ENCODE measurements around the gene LEAP2.

Gene LEAP2

DNA sequence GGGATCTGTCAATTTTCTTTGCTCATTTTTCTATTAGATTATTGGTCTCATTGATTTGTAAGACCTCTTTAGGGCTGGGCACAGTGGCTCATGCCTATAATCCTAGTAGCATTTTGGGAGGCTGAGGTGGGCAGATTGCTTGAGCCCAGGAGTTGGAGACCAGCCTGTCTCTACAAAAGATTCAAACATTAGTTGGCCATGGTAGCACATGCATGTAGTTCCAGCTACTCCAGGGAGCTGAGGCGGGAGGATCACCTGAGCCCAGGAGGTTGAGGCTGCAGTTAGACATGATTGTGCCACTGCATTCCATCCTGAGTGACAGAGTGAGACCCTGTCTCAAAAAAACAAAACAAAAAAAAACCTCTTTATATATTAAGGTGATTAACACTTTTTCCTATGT, 36.6 kb upstream of the LEAP2 start:
- Histone ChIP-seq H3F3A (ENCODE audit: low read depth) (no peaks in the 10 kb centered on the region), H3K9ac (ENCODE audit: low read depth, low read length, poor library complexity, severe bottlenecking) (no peak overlapping the region), H3K9me2 (replicated peaks; ENCODE audit: low read depth, low read length) (no peaks in the 10 kb centered on the region), H3K79me2 (ENCODE audit: insufficient read depth, low read length) (no peaks in the 10 kb centered on the region), H3K9me3 (ENCODE audit: insufficient read depth, low read depth, low read length) (no peaks in the 10 kb centered on the region), H3K36me3 (ENCODE audit: insufficient read depth, low read length) (no peaks in the 10 kb centered on the region), H3K4me2 (ENCODE audit: low read depth, low read length, poor library complexity, severe bottlenecking) (no peak overlapping the region), H3K4me3 (ENCODE audit: low read length, poor library complexity, severe bottlenecking) (no peak overlapping the region), H4K20me1 (ENCODE audit: insufficient read depth, low read length, poor library complexity, severe bottlenecking) (no peaks in the 10 kb centered on the region), H3K4me1 (ENCODE audit: insufficient read depth, low read length, poor library complexity, severe bottlenecking) (no peaks in the 10 kb centered on the region), H2AFZ (ENCODE audit: low read length) (no peak overlapping the region), H3K27me3 (ENCODE audit: insufficient read depth, low read length, poor library complexity, severe bottlenecking) (no peaks in the 10 kb centered on the region)
- no peak for TF ChIP-seq EZH2phosphoT487 (IDR thresholded peaks at IDR 0.05; ENCODE audit: borderline replicate concordance)
- TF ChIP-seq, protein P1, sequence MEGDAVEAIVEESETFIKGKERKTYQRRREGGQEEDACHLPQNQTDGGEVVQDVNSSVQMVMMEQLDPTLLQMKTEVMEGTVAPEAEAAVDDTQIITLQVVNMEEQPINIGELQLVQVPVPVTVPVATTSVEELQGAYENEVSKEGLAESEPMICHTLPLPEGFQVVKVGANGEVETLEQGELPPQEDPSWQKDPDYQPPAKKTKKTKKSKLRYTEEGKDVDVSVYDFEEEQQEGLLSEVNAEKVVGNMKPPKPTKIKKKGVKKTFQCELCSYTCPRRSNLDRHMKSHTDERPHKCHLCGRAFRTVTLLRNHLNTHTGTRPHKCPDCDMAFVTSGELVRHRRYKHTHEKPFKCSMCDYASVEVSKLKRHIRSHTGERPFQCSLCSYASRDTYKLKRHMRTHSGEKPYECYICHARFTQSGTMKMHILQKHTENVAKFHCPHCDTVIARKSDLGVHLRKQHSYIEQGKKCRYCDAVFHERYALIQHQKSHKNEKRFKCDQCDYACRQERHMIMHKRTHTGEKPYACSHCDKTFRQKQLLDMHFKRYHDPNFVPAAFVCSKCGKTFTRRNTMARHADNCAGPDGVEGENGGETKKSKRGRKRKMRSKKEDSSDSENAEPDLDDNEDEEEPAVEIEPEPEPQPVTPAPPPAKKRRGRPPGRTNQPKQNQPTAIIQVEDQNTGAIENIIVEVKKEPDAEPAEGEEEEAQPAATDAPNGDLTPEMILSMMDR (conservative IDR thresholded peaks at IDR 0.05; ENCODE audit: low read length): no peak

DNA sequence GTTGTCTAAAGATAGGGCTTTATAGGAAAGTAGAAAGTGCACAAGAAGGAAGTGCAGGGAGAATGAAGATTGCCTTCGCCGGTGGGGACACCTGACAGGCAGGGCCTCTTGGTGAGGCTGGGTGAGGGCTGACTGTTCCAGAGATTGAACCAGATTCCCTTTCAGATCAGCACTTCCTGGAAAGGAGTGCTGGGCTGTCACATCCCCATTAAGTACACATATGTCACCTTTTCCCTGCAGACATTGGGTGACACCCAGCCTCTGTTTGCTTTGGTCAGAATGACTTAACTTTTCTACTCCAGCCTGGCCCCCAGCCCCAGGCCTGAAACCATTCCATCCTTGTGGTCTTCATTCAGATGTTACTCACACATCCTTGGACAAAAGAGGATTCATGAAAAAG, 35.6 kb upstream of the LEAP2 start:
- no peaks in the 10 kb centered on the region for H3K9me3 ChIP-seq (ENCODE audit: insufficient read depth, low read depth, low read length)
- no peaks in the 10 kb centered on the region for H3K9me2 ChIP-seq (replicated peaks; ENCODE audit: low read depth, low read length)
- TF ChIP-seq, protein P1 (conservative IDR thresholded peaks at IDR 0.05; ENCODE audit: low read length): no peak
- no peak for TF ChIP-seq EZH2phosphoT487 (IDR thresholded peaks at IDR 0.05; ENCODE audit: borderline replicate concordance)
- no peaks in the 10 kb centered on the region for H3K36me3 ChIP-seq (ENCODE audit: insufficient read depth, low read length)
- no peak overlapping the region for H3K9ac ChIP-seq (ENCODE audit: low read depth, low read length, poor library complexity, severe bottlenecking)
- no peak overlapping the region for H2AFZ ChIP-seq (ENCODE audit: low read length)
- H4K20me1 ChIP-seq (ENCODE audit: insufficient read depth, low read length, poor library complexity, severe bottlenecking): no peaks in the 10 kb centered on the region
- no peaks in the 10 kb centered on the region for H3F3A ChIP-seq (ENCODE audit: low read depth)
- H3K79me2 ChIP-seq (ENCODE audit: insufficient read depth, low read length): no peaks in the 10 kb centered on the region
- H3K4me3 ChIP-seq (ENCODE audit: low read length, poor library complexity, severe bottlenecking): no peak overlapping the region
- H3K4me2 ChIP-seq (ENCODE audit: low read depth, low read length, poor library complexity, severe bottlenecking): no peak overlapping the region
- no peaks in the 10 kb centered on the region for H3K27me3 ChIP-seq (ENCODE audit: insufficient read depth, low read length, poor library complexity, severe bottlenecking)
- H3K4me1 ChIP-seq (ENCODE audit: insufficient read depth, low read length, poor library complexity, severe bottlenecking): no peaks in the 10 kb centered on the region

DNA sequence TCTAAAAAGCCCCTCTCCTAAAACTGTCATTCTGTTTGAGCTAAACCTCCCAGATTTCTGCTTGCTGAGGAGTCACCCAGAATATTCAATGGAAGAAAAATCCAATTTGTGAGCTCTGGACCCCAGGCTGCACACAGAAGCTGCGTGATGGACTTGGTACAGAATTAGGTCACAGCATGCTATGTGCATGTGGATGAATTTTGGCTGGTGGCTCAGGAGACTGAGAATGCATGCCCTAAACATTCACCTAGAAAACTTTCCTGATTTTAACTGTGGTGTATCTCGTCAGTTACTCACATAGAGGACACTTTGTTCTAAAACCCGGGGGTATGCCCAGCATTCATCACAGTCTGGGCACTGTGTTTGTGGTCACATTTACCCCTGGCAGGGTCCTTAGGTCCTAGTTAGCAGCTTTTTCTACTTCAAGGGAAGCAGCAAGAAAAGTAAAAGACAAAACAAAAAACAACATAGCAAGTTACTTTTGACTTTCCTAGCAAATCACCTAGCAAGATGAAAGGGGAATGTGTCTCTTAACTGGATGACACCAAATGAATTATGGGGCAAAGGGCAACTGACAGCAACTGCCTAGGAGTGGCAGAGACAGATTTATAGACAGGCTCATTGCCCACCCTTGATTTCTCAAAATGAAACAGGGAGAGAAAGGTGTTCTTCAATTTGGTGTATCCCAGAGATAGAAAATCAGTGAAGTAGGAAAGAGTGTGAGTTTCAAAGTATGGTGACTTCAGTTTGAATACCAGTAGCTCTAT, 34.8 kb upstream of the LEAP2 start:
- Histone ChIP-seq H3K79me2 (ENCODE audit: insufficient read depth, low read length) (no peaks in the 10 kb centered on the region), H3K4me3 (ENCODE audit: low read length, poor library complexity, severe bottlenecking) (no peak overlapping the region), H3F3A (ENCODE audit: low read depth) (no peaks in the 10 kb centered on the region), H2AFZ (ENCODE audit: low read length) (no peak overlapping the region), H4K20me1 (ENCODE audit: insufficient read depth, low read length, poor library complexity, severe bottlenecking) (no peaks in the 10 kb centered on the region), H3K36me3 (ENCODE audit: insufficient read depth, low read length) (no peaks in the 10 kb centered on the region), H3K4me1 (ENCODE audit: insufficient read depth, low read length, poor library complexity, severe bottlenecking) (no peaks in the 10 kb centered on the region), H3K4me2 (ENCODE audit: low read depth, low read length, poor library complexity, severe bottlenecking) (no peak overlapping the region), H3K27me3 (ENCODE audit: insufficient read depth, low read length, poor library complexity, severe bottlenecking) (no peaks in the 10 kb centered on the region), H3K9me2 (replicated peaks; ENCODE audit: low read depth, low read length) (no peaks in the 10 kb centered on the region), H3K9ac (ENCODE audit: low read depth, low read length, poor library complexity, severe bottlenecking) (no peak overlapping the region), H3K9me3 (ENCODE audit: insufficient read depth, low read depth, low read length) (no peaks in the 10 kb centered on the region)
- TF ChIP-seq EZH2phosphoT487 (IDR thresholded peaks at IDR 0.05; ENCODE audit: borderline replicate concordance): no peak
- TF ChIP-seq, protein P1 (conservative IDR thresholded peaks at IDR 0.05; ENCODE audit: low read length): no peak

Data from Loucy (cell line).